IPS-NIHi11 (cell line): ENCODE results near the gene TMED5.

Experiments used
- DNase-seq: peaks from one replicate; pipeline ENCODE4 v3.0.0; 2012; ENCODE audit warnings: mixed read lengths, low spot score

The TMED5 gene

DNA sequence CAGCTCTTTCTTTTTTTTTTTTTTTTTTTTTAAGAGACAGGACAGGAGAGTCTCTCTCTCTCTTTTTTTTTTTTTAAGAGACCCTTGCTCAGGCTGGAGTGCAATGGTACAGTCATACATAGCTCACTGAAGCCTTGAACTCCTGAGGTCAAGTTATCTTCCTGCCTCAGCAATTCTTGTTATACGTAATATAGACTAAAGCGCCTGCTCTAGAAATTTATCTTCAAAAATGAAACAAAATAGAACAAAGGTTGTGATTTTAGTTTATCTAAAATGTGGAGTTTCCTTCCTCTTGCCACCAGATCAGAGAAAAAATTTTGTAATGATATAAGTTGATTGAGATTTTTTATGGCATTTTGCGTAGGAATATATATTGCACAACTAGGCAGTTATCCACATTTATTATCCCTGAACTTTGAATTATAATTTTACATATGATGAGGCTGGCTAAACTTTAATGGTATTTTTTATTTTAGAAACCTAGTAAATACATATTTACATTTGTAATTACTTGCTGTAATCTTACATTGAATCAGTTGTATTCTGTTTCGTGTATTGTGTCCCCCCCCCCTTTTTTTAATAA, 56.9 kb downstream of the TMED5 start:
- DNase-seq, result no peak

DNA sequence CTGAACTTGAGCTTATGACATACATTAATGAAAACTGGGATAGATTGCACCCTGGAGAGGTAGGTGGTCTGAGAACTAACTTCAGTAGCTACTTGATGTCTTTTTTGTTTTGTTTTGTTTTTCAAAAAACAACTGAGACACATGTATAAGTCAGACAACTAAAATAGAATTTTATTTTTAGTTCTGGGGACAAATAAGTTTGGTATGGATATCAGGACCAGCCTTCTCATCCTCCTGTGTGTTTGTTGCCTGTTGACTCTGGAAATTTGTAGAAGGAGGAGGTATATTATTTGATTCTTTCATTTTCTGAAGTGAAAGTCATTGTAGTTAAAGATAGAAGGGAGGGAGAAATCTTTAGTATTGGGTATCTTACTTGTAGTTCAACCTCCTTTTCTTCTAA, 59.6 kb downstream of the TMED5 start:
- DNase-seq, result no peak

DNA sequence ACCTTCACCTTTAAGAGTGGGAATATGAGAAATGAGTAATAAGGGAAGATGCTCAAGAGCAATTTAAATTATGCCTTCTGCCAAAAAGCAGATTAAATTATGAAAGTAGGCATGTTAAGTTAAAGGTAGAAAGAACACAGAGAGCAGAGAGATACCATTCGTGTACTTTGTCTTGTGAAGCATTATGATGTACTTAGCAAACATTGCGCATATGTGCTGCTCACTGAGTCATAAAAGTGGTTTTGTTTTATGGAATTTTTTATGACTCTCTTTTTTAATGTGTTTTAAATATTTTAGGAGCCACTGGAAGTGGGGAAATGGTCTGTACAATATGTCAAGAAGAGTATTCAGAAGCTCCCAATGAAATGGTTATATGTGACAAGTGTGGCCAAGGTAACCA, 65.8 kb downstream of the TMED5 start:
- DNase-seq, result no peak

DNA sequence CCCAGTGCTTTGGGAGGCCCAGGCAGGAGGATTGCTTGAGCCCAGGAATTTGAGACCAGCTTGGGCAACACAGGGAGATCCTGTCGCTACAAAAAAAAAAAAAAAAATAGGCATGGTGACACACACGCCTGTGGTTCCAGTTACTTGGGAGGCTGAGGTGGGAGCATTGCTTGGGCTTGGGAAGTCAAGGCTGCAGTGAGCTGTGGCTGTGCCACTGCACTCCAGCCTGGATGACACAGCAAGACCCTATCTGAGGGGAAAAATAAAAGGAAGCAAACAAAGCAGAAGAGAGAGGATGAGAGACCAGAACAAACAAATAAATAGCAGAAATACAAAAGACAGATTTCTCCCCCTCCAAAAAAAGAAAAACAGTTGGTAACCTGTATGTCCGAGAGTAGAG, 67.1 kb downstream of the TMED5 start:
- no peak for DNase-seq

DNA sequence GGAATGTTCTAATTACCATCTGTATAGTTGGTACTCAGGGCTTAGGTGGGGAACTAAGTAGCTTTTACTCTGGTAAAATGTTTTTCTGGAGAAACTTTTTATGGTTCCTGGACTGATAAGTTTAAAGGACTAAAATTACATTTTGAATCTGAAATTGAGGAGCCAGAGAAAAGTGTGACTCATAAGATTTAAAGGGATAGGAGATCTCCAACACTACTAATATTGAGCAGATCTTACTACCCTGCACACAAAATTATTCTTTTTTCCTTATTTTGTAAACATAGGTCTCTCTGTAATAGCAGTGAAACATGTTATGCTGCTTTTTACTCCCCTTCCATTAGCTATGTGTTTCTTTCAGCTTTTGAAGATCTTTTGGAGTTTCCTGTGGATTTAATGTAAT, 68.7 kb downstream of the TMED5 start:
- no peak for DNase-seq

DNA sequence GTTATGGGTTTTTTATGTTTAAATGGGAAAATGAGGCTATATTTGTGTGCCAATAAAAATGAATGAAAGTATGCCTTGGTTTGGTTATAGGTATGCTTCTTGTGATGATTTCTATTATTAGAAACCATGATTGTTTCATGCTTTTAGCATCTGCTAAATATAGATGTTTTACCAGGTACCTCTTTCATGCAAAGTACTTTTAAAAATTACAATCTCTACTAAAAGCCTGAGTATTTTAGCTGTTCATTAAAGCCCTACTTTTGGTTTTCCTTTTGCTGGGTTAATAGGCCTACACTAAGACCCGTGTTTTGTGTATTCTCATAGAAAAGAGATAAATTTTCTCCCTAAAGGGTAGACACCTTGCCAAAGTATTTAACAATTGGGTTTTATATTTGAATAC, 69.1 kb downstream of the TMED5 start:
- DNase-seq, result no peak

DNA sequence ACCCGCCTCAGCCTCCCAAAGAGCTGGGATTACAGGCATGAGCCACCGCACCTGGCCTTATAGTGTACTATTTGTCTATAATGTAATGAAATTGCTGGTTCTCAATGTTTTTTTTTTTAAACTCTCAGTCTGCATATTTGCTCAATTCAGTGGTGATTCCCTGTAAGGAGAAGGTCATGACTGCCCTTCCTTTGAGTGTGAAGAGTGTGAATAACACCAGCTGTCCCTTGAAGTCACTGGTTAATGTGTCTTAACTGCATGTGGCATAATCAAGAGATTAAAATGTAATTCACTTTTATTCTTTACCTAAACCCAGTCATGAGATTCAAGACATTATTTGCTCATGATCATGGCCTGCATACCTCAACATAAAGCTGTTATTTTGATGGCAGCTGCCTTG, 70.6 kb downstream of the TMED5 start:
- no peak for DNase-seq

DNA sequence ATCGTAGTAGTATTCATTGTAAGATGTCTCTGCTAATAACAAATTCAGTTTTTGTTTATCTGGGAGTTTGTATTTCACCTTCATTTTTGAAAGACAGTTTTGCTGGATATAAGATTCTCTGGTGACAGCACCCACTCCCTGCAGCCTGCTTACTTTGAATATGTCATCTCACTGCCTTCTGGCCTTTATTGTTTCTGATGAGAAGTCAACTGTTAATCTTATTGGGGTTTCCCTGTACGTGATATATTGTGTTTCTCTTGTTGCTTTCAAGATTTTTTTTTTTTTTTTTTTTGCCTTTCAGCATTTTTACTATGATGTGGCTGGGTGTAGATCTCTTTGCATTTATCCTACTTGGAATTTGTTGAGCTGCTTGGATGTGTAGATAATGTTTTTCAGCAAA, 71.9 kb downstream of the TMED5 start:
- DNase-seq, result no peak

DNA sequence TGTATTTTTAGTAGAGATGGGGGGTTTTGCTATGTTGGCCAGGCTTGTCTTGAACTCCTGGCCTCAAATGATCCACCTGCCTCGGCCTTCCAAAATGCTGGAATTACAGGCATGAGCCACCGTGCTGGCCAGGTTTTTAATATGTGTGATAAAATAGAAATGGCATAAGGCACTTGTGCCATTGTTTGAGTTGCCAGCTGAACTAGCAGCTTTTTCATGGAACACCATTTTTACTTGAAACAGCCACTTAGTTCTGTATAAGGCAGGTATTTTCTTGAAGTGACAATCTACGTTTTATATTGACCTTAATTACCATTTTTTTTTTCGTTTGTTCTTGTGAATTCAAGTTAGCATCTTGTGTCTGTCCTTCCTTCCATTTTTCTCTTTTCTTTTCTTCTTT, 72.8 kb downstream of the TMED5 start:
- no peak for DNase-seq

DNA sequence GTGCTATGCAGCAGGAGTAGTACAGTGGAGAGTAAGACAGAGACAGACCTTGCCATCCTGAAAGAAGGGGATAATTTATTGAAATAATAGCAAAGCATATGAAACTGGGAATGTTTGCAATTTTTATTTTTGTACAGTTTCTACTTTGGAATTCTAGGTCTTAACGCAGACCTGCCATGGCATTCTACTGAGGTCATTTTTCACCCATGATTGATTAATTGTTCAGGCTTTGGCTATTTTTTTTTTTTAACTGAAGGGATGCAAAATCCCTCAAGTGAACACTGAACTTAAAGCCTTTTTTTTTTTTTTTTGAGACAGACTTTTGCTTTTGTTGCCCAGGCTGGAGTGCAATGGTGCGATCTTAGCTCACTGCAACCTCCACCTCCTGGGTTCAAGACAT, 74.0 kb downstream of the TMED5 start:
- no peak for DNase-seq

DNA sequence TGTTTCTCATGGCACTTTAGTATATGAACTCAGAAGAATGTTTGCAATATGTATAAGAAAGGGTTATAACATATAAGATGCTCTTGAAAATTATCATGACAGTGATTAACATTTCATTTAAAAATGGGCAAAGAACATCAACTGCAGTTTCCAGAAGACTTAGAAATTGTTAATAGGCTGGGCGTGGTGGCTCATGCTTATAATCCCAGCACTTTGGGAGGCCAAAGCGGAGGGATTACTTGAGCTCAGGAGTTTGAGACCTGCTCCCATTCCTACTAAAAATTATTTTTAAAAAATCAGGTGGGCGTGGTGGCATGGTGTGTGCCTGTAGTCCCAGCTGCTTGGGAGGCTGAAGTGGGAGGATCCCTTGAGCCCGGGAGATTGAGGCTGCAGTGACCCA, 78.1 kb downstream of the TMED5 start:
- no peak for DNase-seq
